Activated T-cell treated with anti-CD3 and anti-CD28 coated beads, Interleukin-2, amount 50 U/mL, for 72 hours (primary cell): ENCODE results near the gene ALPL. TPM values are rescaled to one million over a fixed set of nuclear protein-coding genes. Genes with fewer than 3 reads are reported as not detected.
"Not testable (repeated sequence)": the region's sequence is repeated elsewhere in the genome, so short reads cannot be mapped to it uniquely, and the experiment has no call there.

ENCODE experiments used
- ATAC-seq, 2 donors: fragments of 150-1000 bp; cut with Tn5 transposase; replicated peaks in 1 of 2; 2 replicates each; pipeline ENCODE4 v1.10.0; 2021; ENCODE audit warnings: moderate library complexity in 2 of 2, mild to moderate bottlenecking in 1 of 2
- DNase-seq, 2 donors: peaks; one replicate each; pipeline ENCODE4 v3.0.0; 2021 to 2022; ENCODE audit warnings: mixed read lengths in 1 of 2
- H3K27ac Mint-ChIP-seq: one replicate; pipeline ENCODE4 v1.8.0; 2022; ENCODE audit warnings: mild to moderate bottlenecking, moderate library complexity, mixed read lengths
- H3K27me3 Mint-ChIP-seq: one replicate; pipeline ENCODE4 v1.8.0; 2022; ENCODE audit warnings: low read depth, mixed read lengths
- H3K36me3 Mint-ChIP-seq, 2 donors: one replicate each; pipeline ENCODE4 v1.8.0; 2022; ENCODE audit warnings: mixed read lengths in 2 of 2, mild to moderate bottlenecking in 1 of 2; ENCODE audit not compliant: insufficient read depth in 2 of 2
- H3K4me1 Mint-ChIP-seq: one replicate; pipeline ENCODE4 v1.8.0; 2022; ENCODE audit warnings: low read depth, mixed read lengths
- H3K4me3 Mint-ChIP-seq, 2 donors: one replicate each; pipeline ENCODE4 v1.8.0; 2022; ENCODE audit warnings: mild to moderate bottlenecking in 2 of 2, mixed read lengths in 2 of 2, moderate library complexity in 2 of 2
- H3K9me3 Mint-ChIP-seq, 2 donors: one replicate each; pipeline ENCODE4 v1.8.0; 2022; ENCODE audit warnings: mixed read lengths in 2 of 2
- total RNA-seq, 2 donors: library from RNA; stranded (reverse); gene quantifications; one replicate each; pipeline ENCODE4 v1.2.3, GENCODE V29; 2022

ALPL gene
- under 1 TPM in 1 of 2 donors, not detected in 1; 0.23 TPM for total RNA-seq

- H3K4me3 Mint-ChIP-seq, result peak within 1 kb of the TSS; percentile 70
- H3K4me1 Mint-ChIP-seq, result peaks cover 6% of the 10 kb centered on the region
- no peak for DNase-seq
- peaks cover 57% of the 10 kb centered on the region for H3K27me3 Mint-ChIP-seq
- H3K27ac Mint-ChIP-seq, result no peak within 1 kb of the TSS
- ATAC-seq, result no peak
- H3K9me3 Mint-ChIP-seq, result no peaks in the 10 kb centered on the region
- peaks cover 0 to 2% of the 10 kb centered on the region in 2 donors for H3K36me3 Mint-ChIP-seq
Measured at GRCh38 chr1:21509351-21510112, at the start of gene ALPL. TSS of gene ALPL (plus strand) at chr1:21509423. CDS start at chr1:21554082, 44,659 bp downstream.

- H3K27ac Mint-ChIP-seq, ATAC-seq, H3K4me1 Mint-ChIP-seq, H3K9me3 Mint-ChIP-seq, H3K36me3 Mint-ChIP-seq, H3K4me3 Mint-ChIP-seq, DNase-seq, H3K27me3 Mint-ChIP-seq: not testable (repeated sequence)
Measured at GRCh38 chr1:21465127-21465526, 44.1 kb upstream of the ALPL start.

GRCh38 chr1:21467946-21468345, 41.3 kb upstream of the ALPL start:
- not testable (repeated sequence) for ATAC-seq, H3K27me3 Mint-ChIP-seq, H3K4me1 Mint-ChIP-seq, H3K27ac Mint-ChIP-seq, H3K4me3 Mint-ChIP-seq, DNase-seq, H3K9me3 Mint-ChIP-seq, H3K36me3 Mint-ChIP-seq

GRCh38 chr1:21468599-21468998, 40.6 kb upstream of the ALPL start:
- Mint-ChIP-seq H3K9me3 (no peaks in the 10 kb centered on the region), H3K4me1 (peaks cover 6% of the 10 kb centered on the region), H3K4me3 (no peak overlapping the region), H3K27ac (no peak overlapping the region), H3K27me3 (no peaks in the 10 kb centered on the region), H3K36me3 (no peaks in the 10 kb centered on the region)
- DNase-seq (peak; percentile 38 to 43), ATAC-seq (no peak)

- Mint-ChIP-seq H3K36me3 (no peaks in the 10 kb centered on the region), H3K27me3 (no peaks in the 10 kb centered on the region), H3K27ac (no peak overlapping the region), H3K4me3 (no peak overlapping the region), H3K9me3 (no peaks in the 10 kb centered on the region), H3K4me1 (peaks cover 6% of the 10 kb centered on the region)
- DNase-seq (no peak), ATAC-seq (no peak)
Measured at GRCh38 chr1:21469581-21469980, 39.6 kb upstream of the ALPL start.

GRCh38 chr1:21472861-21473260, 36.4 kb upstream of the ALPL start:
- DNase-seq (no peak), ATAC-seq (no peak)
- H3K27ac Mint-ChIP-seq, result no peak overlapping the region
- no peak overlapping the region for H3K4me3 Mint-ChIP-seq
- peaks cover 6% of the 10 kb centered on the region for H3K4me1 Mint-ChIP-seq
- H3K9me3 Mint-ChIP-seq, result no peaks in the 10 kb centered on the region
- peaks cover 0 to 1% of the 10 kb centered on the region in 2 donors for H3K36me3 Mint-ChIP-seq
- no peaks in the 10 kb centered on the region for H3K27me3 Mint-ChIP-seq

GRCh38 chr1:21478356-21478755, 30.9 kb upstream of the ALPL start:
- H3K9me3 Mint-ChIP-seq, result no peaks in the 10 kb centered on the region
- no peaks in the 10 kb centered on the region for H3K27me3 Mint-ChIP-seq
- H3K36me3 Mint-ChIP-seq, result peaks cover 0 to 1% of the 10 kb centered on the region in 2 donors

GRCh38 chr1:21483881-21484280, 25.3 kb upstream of the ALPL start:
- ATAC-seq, DNase-seq, H3K9me3 Mint-ChIP-seq, H3K4me3 Mint-ChIP-seq, H3K27ac Mint-ChIP-seq, H3K4me1 Mint-ChIP-seq, H3K36me3 Mint-ChIP-seq: not testable (repeated sequence)
- peaks cover 22% of the 10 kb centered on the region for H3K27me3 Mint-ChIP-seq

More at GRCh38 chr1:21478356-21478755, 30.9 kb upstream of the ALPL start:
- no peak overlapping the region for H3K4me3 Mint-ChIP-seq
- H3K27ac Mint-ChIP-seq, result no peak overlapping the region
- H3K4me1 Mint-ChIP-seq, result no peaks in the 10 kb centered on the region
- ATAC-seq (no peak), DNase-seq (no peak)

GRCh38 chr1:21489146-21489545, 20.1 kb upstream of the ALPL start:
- peaks cover 10% of the 10 kb centered on the region for H3K4me1 Mint-ChIP-seq
- no peaks in the 10 kb centered on the region for H3K9me3 Mint-ChIP-seq
- H3K36me3 Mint-ChIP-seq, result no peaks in the 10 kb centered on the region
- peaks cover 26% of the 10 kb centered on the region for H3K27me3 Mint-ChIP-seq
- peak overlapping the region; percentile 55 to 57 for H3K4me3 Mint-ChIP-seq
- no peak for ATAC-seq
- DNase-seq, result no peak
- H3K27ac Mint-ChIP-seq, result no peak overlapping the region

GRCh38 chr1:21490774-21491487, 18.3 kb upstream of the ALPL start:
- H3K27me3 Mint-ChIP-seq, result peaks cover 33% of the 10 kb centered on the region
- H3K9me3 Mint-ChIP-seq, result no peaks in the 10 kb centered on the region
- H3K36me3 Mint-ChIP-seq, result no peaks in the 10 kb centered on the region
- ATAC-seq, result peak; percentile 57 to 60
- H3K27ac Mint-ChIP-seq, result no peak overlapping the region
- peak; percentile 21 to 34 for DNase-seq
- H3K4me1 Mint-ChIP-seq, result peaks cover 10% of the 10 kb centered on the region
- H3K4me3 Mint-ChIP-seq, result no peak overlapping the region

GRCh38 chr1:21491488-21492355, 17.5 kb upstream of the ALPL start:
- Mint-ChIP-seq H3K4me3 (no peak overlapping the region), H3K27ac (no peak overlapping the region), H3K36me3 (no peaks in the 10 kb centered on the region), H3K4me1 (peaks cover 10% of the 10 kb centered on the region), H3K9me3 (no peaks in the 10 kb centered on the region), H3K27me3 (peaks cover 31% of the 10 kb centered on the region)
- DNase-seq (no peak), ATAC-seq (no peak)

GRCh38 chr1:21492356-21492625, 16.9 kb upstream of the ALPL start:
- H3K9me3 Mint-ChIP-seq, result no peaks in the 10 kb centered on the region
- ATAC-seq, result no peak
- H3K36me3 Mint-ChIP-seq, result no peaks in the 10 kb centered on the region

GRCh38 chr1:21494196-21494595, 15.0 kb upstream of the ALPL start:
- Mint-ChIP-seq H3K4me3 (no peak overlapping the region), H3K27me3 (peaks cover 11% of the 10 kb centered on the region), H3K36me3 (no peaks in the 10 kb centered on the region), H3K9me3 (no peaks in the 10 kb centered on the region), H3K27ac (no peak overlapping the region), H3K4me1 (no peaks in the 10 kb centered on the region)
- ATAC-seq, result no peak
- no peak for DNase-seq

More at GRCh38 chr1:21492356-21492625, 16.9 kb upstream of the ALPL start:
- Mint-ChIP-seq H3K27me3 (peaks cover 27% of the 10 kb centered on the region), H3K27ac (no peak overlapping the region), H3K4me1 (peaks cover 10% of the 10 kb centered on the region), H3K4me3 (no peak overlapping the region)
- DNase-seq, result no peak
